RWPE1 (cell line): Measurements from ENCODE around the gene FOXD2.

Source experiments
- CTCF ChIA-PET: fragments of 350-600 bp; sonication (Branson Sonifier 250); formaldehyde crosslinking; extraction: SDS; loops from one replicate; lab custom pipeline; 2021; lab: Yijun Ruan, JAX
- POLR2A ChIA-PET: fragments of 400-600 bp; formaldehyde crosslinking; extraction: SDS; loops from one replicate; lab custom pipeline; 2020; ENCODE audit warnings: antibody characterized with exemption; ENCODE audit not compliant: low non-redundant PET; lab: Yijun Ruan, JAX
- DNase-seq: peaks from one replicate; pipeline ENCODE4 v3.0.0; 2012; ENCODE audit warnings: low spot score
- H3K27ac ChIP-seq: fragments of 450-650 bp; 2 replicates; pipeline ENCODE4 v1.5.1; 2017
- TF ChIP-seq, protein P1 (sequence below): fragments of 450-650 bp; conservative IDR thresholded peaks from 2 replicates; pipeline ENCODE4 v1.5.1; 2017; ENCODE audit warnings: low read depth, mild to moderate bottlenecking

FOXD2 gene

DNA sequence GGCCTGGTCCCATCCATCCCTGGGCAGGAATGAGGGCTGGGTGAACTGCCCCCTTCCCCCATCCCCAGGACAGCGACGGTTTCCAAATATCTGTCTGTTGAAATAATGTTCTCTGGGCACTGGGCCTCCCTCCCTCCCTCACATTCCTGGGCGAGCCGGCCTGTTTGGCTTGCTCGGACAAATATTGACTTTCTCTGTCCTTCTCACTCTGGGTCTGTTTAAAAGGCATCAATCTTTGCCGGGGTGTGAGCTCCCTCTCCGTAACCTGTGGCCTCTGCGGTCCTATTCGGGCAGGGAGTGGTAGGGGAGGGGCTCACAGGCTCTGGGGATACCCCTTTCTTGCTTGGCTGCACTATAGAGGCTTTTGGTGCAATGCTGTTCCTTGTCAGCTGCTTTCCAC is 40.2 kb downstream of the FOXD2 start:
- peak; percentile 49 for DNase-seq

GRCh38 chr1:47479664-47480063 is 41.8 kb downstream of the FOXD2 start:
- CTCF ChIA-PET, result interaction anchor here (0.6 kb wide), 1 partner anchor 107 kb away, joined by 4 read pairs; no protein-coding TSS in a partner anchor
- POLR2A ChIA-PET, result no interaction called here
- DNase-seq, result no peak
- TF ChIP-seq, protein P1, sequence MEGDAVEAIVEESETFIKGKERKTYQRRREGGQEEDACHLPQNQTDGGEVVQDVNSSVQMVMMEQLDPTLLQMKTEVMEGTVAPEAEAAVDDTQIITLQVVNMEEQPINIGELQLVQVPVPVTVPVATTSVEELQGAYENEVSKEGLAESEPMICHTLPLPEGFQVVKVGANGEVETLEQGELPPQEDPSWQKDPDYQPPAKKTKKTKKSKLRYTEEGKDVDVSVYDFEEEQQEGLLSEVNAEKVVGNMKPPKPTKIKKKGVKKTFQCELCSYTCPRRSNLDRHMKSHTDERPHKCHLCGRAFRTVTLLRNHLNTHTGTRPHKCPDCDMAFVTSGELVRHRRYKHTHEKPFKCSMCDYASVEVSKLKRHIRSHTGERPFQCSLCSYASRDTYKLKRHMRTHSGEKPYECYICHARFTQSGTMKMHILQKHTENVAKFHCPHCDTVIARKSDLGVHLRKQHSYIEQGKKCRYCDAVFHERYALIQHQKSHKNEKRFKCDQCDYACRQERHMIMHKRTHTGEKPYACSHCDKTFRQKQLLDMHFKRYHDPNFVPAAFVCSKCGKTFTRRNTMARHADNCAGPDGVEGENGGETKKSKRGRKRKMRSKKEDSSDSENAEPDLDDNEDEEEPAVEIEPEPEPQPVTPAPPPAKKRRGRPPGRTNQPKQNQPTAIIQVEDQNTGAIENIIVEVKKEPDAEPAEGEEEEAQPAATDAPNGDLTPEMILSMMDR, result no peak
- H3K27ac ChIP-seq, result no peak overlapping the region

More for the DNA sequence above, 40.2 kb downstream of the FOXD2 start:
- H3K27ac ChIP-seq, result peak overlapping the region; percentile 22; the same call in 1 of the 2 replicates
- POLR2A ChIA-PET, result no interaction called here
- TF ChIP-seq, protein P1, result no peak
- CTCF ChIA-PET, result no interaction called here

- ChIA-PET CTCF (interaction anchor here (0.6 kb wide), 1 partner anchor 16 kb away, joined by 3 read pairs; no protein-coding TSS in a partner anchor), POLR2A (no interaction called here)
- H3K27ac ChIP-seq, result no peak overlapping the region
- TF ChIP-seq, protein P1, result no peak
- no peak for DNase-seq
Observed at GRCh38 chr1:47481936-47482335, 44.1 kb downstream of the FOXD2 start.

DNA sequence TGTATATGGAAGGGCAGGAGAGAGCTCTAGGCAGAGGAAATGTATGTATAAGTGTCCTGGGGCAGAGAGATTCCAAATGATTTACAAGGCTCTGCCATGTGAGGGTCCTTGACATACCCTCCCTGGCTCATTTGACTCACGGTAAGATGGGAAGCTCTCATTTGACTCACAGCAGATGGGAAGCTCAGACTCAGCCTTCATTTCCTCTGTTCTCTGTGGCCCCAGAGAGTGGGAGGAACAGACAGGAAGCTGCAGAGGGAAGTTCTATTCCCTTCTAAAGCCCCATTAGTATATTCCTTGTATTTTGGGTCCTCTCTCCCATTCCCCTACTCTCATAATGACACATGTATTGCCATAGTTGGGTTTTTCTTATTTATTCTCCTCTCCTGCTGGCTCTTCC is 44.9 kb downstream of the FOXD2 start:
- ChIA-PET CTCF (no interaction called here), POLR2A (no interaction called here)
- DNase-seq, result no peak
- H3K27ac ChIP-seq, result no peak overlapping the region
- TF ChIP-seq, protein P1, result no peak

DNA sequence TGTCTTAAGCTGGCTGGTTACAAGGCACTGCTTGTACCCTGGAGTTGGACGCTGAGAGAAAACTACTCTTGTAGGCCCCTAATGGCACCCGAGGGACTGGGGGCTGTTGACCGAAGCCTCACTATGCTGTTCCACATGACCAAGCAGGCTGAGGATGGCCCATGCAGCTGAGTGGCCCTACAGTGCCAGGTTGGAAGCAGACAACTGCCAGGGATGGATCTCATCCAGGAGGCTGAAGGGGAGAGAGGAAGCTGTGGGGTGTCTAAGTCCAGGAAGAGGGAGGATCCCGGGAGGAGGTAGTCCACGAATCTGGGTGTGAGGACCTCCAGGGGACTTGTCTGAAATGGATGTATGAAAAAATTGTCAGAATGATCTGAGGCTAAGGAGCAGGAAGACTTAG is 45.8 kb downstream of the FOXD2 start:
- no peak overlapping the region for H3K27ac ChIP-seq
- ChIA-PET POLR2A (no interaction called here), CTCF (no interaction called here)
- DNase-seq, result no peak
- TF ChIP-seq, protein P1, result no peak

DNA sequence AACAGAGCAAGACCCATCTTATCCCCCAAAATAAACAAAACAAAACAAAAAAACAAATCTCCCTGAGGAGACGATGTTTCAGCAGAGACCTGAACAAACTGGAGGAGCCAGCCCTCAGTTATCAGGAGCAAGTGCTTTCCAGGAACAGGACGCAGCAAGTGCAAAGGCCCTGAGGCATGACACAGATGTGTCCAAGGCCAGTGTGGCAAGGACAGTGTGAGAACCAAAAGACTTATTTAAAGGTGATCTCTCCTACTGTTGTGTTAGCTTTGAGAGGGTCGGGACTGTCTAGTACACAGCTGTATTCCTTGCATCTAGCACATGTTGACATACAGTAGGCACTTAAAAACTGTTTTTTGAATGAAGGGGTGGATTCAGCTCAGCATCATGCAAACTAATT is 48.0 kb downstream of the FOXD2 start:
- ChIA-PET CTCF (interaction anchor here (0.6 to 0.7 kb wide), 2 partner anchors 84 to 797 kb away, joined by 3 read pairs; no protein-coding TSS in a partner anchor), POLR2A (no interaction called here)
- DNase-seq, result no peak
- TF ChIP-seq, protein P1, result no peak
- no peak overlapping the region for H3K27ac ChIP-seq
